HG03196 (cell line): ENCODE results near the gene SNX32.

Experiments
- ATAC-seq: cut with Tn5 transposase; IDR thresholded peaks from one replicate; pipeline ENCODE4 v1.9.1; 2021; ENCODE audit not compliant: unreplicated experiment

SNX32 gene

GRCh38 chr11:65897020-65897471, 63.3 kb downstream of the SNX32 start:
- ATAC-seq = no peak

DNA sequence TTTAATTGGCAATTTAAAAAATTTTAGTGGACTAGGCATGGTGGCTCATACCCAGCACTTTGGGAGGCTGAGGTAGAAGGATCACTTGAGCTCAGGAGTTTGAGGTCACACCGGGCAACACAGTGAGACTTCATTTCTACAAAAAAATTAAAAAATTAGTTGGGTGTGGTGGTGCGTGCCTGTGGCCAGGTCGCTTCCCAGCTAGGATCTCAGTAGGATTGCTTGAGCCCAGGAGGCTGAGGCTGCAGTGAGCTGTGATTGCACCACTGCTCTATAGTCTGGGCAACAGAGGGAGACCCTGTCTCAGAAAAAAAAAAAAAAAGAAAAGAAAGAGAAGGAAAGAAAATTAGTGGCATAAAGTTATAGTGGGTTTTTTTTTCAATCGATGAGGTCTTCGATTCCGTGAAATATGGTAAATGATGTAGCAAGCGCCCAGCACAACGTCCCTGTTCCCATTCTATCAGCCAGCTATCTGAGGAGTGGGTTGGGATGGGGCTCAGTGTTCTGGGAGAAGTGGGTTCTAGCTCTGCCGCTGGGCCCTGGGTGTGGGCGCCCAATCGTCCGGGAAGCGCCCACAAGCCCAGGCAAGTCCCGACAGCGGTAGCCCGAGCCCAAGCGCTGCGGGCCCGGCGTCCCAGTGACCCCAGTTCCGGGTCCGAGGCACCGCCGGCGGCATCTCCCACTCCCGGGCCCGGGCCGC, 65.0 kb downstream of the SNX32 start:
- ATAC-seq = no peak

DNA sequence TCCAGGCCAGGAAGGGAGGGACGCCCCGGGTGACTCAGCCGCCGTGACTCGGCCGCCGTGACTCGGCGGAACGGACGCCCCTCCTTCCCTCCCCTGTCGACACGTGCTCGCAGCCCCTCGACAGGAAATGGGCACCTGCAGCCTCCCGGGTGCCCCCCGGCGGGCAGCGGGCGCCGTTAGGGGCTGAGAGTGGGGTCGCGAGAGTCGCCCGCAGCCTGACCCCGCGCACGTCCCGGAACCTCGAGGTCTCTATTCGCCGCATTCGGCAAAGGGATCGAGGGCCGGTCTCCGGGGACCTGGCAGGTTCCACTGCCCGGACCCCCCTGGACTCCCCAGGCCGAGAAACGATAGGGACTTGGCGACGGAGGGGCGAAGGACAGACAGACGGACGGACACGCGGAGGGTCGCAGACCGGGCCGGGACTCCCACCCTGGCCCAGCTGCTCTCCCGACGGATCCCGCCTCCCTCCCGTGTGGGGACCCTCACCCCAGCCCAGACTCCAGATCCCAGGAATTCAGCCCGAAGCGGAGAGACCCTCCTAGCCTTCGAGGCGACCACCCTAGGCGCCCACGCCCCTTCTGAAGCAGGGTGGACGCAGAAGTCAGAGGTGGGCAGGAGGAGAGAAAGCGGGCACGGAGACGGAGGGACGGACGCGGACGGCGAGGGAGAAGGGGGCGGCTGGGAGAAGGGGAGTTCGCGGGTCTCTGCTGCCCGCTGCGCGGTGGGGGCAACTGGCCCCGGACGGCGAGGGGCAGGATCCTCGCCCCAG, 65.8 kb downstream of the SNX32 start:
- ATAC-seq = no peak

- peak; percentile 71 for ATAC-seq
These were observed 66.5 kb downstream of the SNX32 start, which contains the start of gene FOSL1 for GRCh38 chr11:65900125-65900898. FOSL1 (minus strand) TSS chr11:65900388; CDS start chr11:65900339, 49 bp downstream.

DNA sequence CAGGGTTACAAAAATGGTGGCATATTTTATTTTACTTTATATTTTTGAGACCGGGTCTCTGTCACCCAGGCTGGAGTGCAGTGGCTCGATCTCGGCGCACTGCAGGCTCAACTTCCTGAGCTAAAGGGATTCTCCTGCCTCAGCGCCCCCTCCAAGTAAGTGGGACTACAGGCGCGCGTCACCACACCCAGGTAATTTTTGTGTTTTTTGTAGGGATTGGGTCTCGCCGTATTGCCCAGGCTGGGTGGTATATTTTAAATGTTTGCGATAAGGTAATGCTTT, 67.1 kb downstream of the SNX32 start:
- no peak for ATAC-seq

- ATAC-seq = no peak
These were observed 69.3 kb downstream of the SNX32 start for GRCh38 chr11:65903068-65903481.
